HG03066 (cell line): ENCODE measurements around the gene DHRS4.

ENCODE experiments used
- ATAC-seq: cut with Tn5 transposase; IDR thresholded peaks from one replicate; pipeline ENCODE4 v1.9.1; 2021; ENCODE audit warnings: low read depth; ENCODE audit not compliant: unreplicated experiment

DHRS4 gene

GRCh38 chr14:23953464-23954278, at the start of gene DHRS4:
Gene DHRS4 (plus strand): TSS chr14:23953770. CDS start chr14:23953789, 19 bp downstream.
- ATAC-seq = peak; percentile 84

GRCh38 chr14:23910101-23910875, 43.3 kb upstream of the DHRS4 start:
- no peak for ATAC-seq

GRCh38 chr14:23910876-23911210, 42.7 kb upstream of the DHRS4 start:
- ATAC-seq = no peak

GRCh38 chr14:23915559-23915958, 38.0 kb upstream of the DHRS4 start:
- no peak for ATAC-seq

GRCh38 chr14:23916004-23916403, 37.6 kb upstream of the DHRS4 start:
- no peak for ATAC-seq

GRCh38 chr14:23916446-23916845, 37.1 kb upstream of the DHRS4 start:
- ATAC-seq = no peak

GRCh38 chr14:23922545-23922944, 31.0 kb upstream of the DHRS4 start:
- no peak for ATAC-seq

- no peak for ATAC-seq
Measured at GRCh38 chr14:23925523-23926075, 28.0 kb upstream of the DHRS4 start.

GRCh38 chr14:23926543-23926942, 27.0 kb upstream of the DHRS4 start:
- ATAC-seq = no peak

GRCh38 chr14:23929136-23929535, 24.4 kb upstream of the DHRS4 start:
- ATAC-seq = no peak

- ATAC-seq = peak; percentile 65
Measured at GRCh38 chr14:23929822-23930294, 23.7 kb upstream of the DHRS4 start.

GRCh38 chr14:23930742-23931141, 22.8 kb upstream of the DHRS4 start:
- ATAC-seq = no peak

- no peak for ATAC-seq
Measured at GRCh38 chr14:23931721-23932289, 21.8 kb upstream of the DHRS4 start.

GRCh38 chr14:23932639-23933038, 20.9 kb upstream of the DHRS4 start:
- ATAC-seq = no peak

- no peak for ATAC-seq
Measured at GRCh38 chr14:23933108-23933741, 20.3 kb upstream of the DHRS4 start.

GRCh38 chr14:23933742-23934128, 19.8 kb upstream of the DHRS4 start:
- ATAC-seq = no peak

GRCh38 chr14:23935158-23935557, 18.4 kb upstream of the DHRS4 start:
- no peak for ATAC-seq

- ATAC-seq = no peak
Measured at GRCh38 chr14:23936084-23936829, 17.3 kb upstream of the DHRS4 start.

- no peak for ATAC-seq
Measured at GRCh38 chr14:23937203-23937602, 16.4 kb upstream of the DHRS4 start.

GRCh38 chr14:23938823-23939222, 14.7 kb upstream of the DHRS4 start:
- no peak for ATAC-seq
